ENCODE results near the gene PGR. TPM values are rescaled to one million over a fixed set of nuclear protein-coding genes. Genes with fewer than 3 reads are reported as not detected.

The PGR gene
- total RNA-seq, 1 donor from 2014 or later: not detected

DNA sequence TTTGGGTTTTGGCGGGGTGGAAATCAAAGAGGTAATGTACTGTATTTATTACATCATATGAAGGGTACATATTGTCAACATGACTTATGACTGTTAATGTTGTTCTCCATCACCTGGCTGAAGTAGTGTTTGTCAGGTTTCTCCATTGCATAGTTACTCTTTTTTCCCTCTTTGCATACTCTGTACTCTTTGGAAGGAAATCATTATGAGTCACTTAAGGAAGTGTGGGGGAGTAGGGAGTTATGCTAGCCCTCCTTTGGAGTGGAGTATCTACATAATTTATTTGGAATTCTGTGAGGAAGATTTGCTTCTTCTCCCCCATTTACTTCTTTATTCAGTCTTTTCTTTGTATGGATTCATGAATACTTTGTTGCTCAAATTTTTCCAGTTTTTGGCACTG lies 3.6 kb upstream of the PGR start:
- no peak overlapping the region for H3K4me3 ChIP-seq (ENCODE audit: low read depth, low read length)
- no peak for DNase-seq (ENCODE audit: low read depth)
- TF ChIP-seq, protein P1, sequence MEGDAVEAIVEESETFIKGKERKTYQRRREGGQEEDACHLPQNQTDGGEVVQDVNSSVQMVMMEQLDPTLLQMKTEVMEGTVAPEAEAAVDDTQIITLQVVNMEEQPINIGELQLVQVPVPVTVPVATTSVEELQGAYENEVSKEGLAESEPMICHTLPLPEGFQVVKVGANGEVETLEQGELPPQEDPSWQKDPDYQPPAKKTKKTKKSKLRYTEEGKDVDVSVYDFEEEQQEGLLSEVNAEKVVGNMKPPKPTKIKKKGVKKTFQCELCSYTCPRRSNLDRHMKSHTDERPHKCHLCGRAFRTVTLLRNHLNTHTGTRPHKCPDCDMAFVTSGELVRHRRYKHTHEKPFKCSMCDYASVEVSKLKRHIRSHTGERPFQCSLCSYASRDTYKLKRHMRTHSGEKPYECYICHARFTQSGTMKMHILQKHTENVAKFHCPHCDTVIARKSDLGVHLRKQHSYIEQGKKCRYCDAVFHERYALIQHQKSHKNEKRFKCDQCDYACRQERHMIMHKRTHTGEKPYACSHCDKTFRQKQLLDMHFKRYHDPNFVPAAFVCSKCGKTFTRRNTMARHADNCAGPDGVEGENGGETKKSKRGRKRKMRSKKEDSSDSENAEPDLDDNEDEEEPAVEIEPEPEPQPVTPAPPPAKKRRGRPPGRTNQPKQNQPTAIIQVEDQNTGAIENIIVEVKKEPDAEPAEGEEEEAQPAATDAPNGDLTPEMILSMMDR (conservative IDR thresholded peaks at IDR 0.05; ENCODE audit: low read depth, low read length): no peak

DNA sequence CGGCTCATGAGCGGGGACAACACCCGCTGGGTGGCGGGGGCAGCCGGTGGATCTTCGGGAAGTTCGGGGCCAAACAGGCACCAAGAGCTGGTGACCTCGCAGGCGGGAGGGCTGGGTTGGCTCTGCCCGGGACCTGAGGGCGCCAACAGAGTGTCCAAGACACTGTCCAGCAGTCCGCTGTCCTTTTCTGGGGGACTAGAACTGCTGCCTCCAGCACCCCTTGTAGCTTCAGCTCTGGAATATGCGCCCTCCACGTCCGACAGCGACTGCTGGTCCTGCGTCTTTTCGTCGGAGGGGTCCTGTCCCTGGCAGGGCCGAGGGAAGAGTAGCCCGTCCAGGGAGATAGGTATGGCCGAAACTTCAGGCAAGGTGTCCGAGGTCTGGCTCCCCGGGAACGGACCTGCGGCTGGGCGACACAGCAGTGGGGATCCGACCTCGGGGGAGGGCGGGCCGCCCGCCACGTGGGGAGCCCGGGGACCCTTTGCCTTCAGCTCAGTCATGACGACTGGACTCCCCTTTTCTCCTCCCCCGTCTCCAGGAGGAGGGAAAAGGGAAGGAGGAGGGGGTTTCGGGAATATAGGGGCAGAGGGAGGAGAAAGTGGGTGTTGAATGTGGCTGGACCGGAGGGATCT lies 926 bp downstream of the PGR start:
- TF ChIP-seq, protein P1 (conservative IDR thresholded peaks at IDR 0.05; ENCODE audit: low read depth, low read length): no peak
- DNase-seq (ENCODE audit: low read depth): no peak

DNA sequence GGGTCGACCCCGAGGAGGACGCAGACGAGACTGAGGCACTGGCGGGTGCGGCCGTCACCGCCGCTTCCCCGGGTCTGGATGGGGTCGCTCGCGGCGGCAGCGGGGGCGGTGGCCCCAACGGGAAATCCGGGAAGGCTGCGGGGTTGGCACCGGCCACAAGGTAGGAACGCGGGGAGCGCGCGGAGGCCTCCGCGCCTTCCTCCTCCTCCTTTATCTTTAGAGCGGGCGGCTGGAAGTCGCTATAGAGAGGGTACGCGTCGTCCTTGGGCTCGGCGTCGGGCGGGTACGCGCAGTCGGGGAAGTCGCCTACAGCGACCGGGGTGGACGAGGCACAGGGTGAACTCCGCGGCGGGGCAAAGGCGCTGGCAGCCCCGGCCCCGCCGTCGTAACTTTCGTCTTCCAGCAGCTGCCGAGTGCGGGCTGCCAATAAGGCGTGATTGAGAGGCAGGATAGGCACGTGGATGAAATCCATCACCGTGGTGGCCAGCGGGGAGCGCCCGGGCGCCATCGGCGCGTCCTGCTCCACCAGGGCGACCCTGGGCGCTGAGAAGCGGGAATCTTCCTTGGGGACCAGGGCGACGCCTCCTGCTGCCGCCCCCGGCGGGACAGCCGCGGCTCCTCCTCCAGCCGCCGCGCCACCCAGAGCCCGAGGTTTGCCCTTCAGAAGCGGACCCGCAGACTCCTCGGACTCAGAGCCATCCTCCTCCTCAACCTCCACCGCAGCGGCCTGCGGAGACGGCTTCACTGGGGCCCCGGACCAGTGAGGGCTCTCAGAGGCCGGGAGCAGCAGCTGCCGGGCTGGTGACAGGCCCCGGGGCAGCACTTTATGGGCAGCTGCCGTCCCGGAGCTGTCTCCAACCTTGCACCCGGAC lies 1.7 kb downstream of the PGR start:
- no peak for DNase-seq (ENCODE audit: low read depth)
- TF ChIP-seq, protein P1 (conservative IDR thresholded peaks at IDR 0.05; ENCODE audit: low read depth, low read length): no peak
- H3K4me3 ChIP-seq (ENCODE audit: low read depth, low read length): no peak overlapping the region

More for the DNA sequence above, 926 bp downstream of the PGR start:
- no peak overlapping the region for H3K4me3 ChIP-seq (ENCODE audit: low read depth, low read length)

DNA sequence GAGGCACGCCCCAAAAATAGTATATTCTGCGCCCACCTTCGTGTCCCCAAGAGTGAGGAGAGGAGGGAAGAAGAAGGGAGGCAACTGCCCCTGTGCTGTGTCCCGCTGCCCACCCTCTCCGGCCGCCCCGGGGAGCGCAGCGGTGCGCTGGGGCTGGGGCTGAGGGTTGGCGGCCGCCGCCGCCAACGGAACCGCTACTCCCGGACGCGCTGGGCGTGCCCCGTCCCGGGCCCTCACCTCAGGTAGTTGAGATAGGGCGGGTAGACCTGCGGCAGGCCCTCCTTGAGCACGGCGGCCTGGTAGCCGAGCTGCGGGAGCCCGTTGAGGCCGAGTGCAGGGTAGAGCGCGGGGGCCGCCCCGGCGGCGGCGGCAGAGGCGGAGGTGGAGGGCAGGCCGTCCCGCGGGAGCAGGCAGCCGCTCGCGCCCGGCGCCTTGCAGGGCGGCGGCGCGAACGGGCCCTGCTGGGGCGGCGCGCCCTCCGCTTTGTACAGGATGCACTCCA lies 2.4 kb downstream of the PGR start:
- TF ChIP-seq, protein P1 (conservative IDR thresholded peaks at IDR 0.05; ENCODE audit: low read depth, low read length): no peak
- peak overlapping the region; percentile 46 for H3K4me3 ChIP-seq (ENCODE audit: low read depth, low read length)
- no peak for DNase-seq (ENCODE audit: low read depth)

DNA sequence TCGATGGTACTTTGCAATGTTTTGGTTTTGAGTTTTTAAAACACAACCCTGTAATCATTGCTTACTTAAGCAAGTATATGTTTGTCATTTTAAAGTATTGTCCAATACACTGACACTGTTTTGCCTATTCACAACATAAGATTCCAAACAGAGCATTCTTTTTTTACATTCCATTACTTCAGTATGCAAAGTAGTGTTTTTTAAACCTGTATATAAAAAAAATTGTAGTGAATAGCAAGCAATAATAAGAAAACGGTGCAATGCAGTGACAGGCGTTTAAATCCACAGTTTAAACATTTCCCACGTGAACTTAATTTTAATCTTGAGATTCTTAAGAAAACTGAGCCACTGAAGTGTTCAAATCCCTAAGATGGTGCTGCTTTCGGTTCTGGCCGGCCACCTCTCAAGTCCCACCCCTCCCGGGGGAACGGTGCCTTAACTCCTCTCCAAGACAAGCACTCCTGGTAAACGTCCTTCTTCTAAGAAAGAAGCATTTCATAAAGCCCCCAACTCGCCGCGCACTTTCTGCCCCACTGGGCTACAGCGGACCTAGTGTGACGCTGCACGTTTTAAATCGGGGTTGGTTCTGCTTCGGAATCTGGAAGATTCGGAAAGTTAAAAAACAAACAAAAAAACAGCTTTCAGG lies 2.9 kb downstream of the PGR start:
- H3K4me3 ChIP-seq (ENCODE audit: low read depth, low read length): peak overlapping the region; percentile 46
- TF ChIP-seq, protein P1 (conservative IDR thresholded peaks at IDR 0.05; ENCODE audit: low read depth, low read length): no peak
- peak; percentile 3 for DNase-seq (ENCODE audit: low read depth)

DNA sequence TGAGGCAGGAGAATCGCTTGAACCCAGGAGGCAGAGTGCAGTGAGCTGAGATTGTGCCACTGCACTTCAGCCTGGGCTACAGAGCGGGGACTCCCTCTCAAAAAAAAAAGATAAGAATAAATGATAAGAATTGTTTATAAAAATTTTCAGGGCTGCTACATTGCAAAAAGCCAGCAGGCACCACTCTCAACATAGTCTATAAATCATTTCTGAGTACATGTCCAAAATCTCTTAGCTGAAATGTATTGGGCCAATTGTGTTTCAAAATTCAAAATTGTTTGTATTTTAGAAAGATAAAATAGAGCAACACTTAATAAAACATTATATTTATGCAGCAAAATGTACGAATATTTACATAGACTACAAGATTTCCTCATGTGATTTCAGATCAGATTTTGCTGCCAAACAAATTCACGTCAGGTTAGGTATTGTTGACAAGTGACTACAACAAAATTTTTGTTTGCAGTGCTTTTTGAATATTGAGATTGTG lies 13.9 kb downstream of the PGR start:
- no peak overlapping the region for H3K4me3 ChIP-seq (ENCODE audit: low read depth, low read length)
- TF ChIP-seq, protein P1 (conservative IDR thresholded peaks at IDR 0.05; ENCODE audit: low read depth, low read length): no peak
- no peak for DNase-seq (ENCODE audit: low read depth)
